Central memory CD8-positive, alpha-beta T cell (primary cell): Measurements from ENCODE around the gene OR51G2.
"Not testable (repeated sequence)": the region's sequence is repeated elsewhere in the genome, so short reads cannot be mapped to it uniquely, and the experiment has no call there.

Source experiments
- ATAC-seq: fragments of 150-1000 bp; cut with Tn5 transposase; replicated peaks from 2 replicates; pipeline ENCODE4 v1.10.0; 2022; ENCODE audit warnings: mild to moderate bottlenecking, moderate FRiP score, moderate number of reproducible peaks; ENCODE audit not compliant: poor library complexity, severe bottlenecking; ENCODE audit errors: extremely low read depth
- DNase-seq, 2 donors: peaks; one replicate each; pipeline ENCODE4 v3.0.0; 2021; ENCODE audit warnings: low spot score in 2 of 2
- H3K27ac Mint-ChIP-seq: one replicate; pipeline ENCODE4 v1.8.0; 2022; ENCODE audit warnings: low read depth, mild to moderate bottlenecking, moderate library complexity, mixed read lengths
- H3K27me3 Mint-ChIP-seq: one replicate; pipeline ENCODE4 v1.8.0; 2022; ENCODE audit warnings: mixed read lengths
- H3K36me3 Mint-ChIP-seq: one replicate; pipeline ENCODE4 v1.8.0; 2022; ENCODE audit warnings: mild to moderate bottlenecking, moderate library complexity, mixed read lengths; ENCODE audit not compliant: insufficient read depth
- H3K4me1 Mint-ChIP-seq: one replicate; pipeline ENCODE4 v1.8.0; 2022; ENCODE audit warnings: mixed read lengths
- H3K4me3 Mint-ChIP-seq: one replicate; pipeline ENCODE4 v1.8.0; 2022; ENCODE audit warnings: mild to moderate bottlenecking, moderate library complexity, mixed read lengths
- H3K9me3 Mint-ChIP-seq: one replicate; pipeline ENCODE4 v1.8.0; 2022; ENCODE audit warnings: mixed read lengths

Gene OR51G2, protein sequence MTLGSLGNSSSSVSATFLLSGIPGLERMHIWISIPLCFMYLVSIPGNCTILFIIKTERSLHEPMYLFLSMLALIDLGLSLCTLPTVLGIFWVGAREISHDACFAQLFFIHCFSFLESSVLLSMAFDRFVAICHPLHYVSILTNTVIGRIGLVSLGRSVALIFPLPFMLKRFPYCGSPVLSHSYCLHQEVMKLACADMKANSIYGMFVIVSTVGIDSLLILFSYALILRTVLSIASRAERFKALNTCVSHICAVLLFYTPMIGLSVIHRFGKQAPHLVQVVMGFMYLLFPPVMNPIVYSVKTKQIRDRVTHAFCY

DNA sequence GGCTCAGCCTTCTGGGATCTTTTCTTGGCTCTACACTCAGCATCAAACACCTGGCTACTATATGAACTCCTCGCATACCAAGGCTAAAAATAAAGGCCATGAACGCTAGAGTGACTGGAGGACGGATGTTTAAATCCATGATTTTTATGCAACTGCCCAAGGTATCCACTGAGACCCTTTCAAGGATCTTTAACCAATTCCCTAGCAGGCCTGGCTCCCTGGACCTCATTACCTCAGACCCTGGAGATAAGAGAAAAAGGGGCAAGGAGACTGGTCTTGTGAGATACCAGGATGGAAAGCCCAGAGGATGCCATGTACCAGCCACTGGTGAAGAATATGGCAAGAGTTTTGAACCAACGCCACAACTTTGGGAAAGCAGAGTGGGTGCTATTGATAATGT, at the start of gene OR51G2:
TSS of gene OR51G2 (minus strand) at position 101 of the 400 bp plus-strand sequence. CDS start 3,687 bp downstream, outside the sequence.
- no peak for DNase-seq
- no peak for ATAC-seq
- no peak within 1 kb of the TSS for H3K4me3 Mint-ChIP-seq
- H3K27ac Mint-ChIP-seq, result no peak within 1 kb of the TSS
- no peaks in the 10 kb centered on the region for H3K27me3 Mint-ChIP-seq
- no peaks in the 10 kb centered on the region for H3K36me3 Mint-ChIP-seq
- no peaks in the 10 kb centered on the region for H3K9me3 Mint-ChIP-seq
- no peaks in the 10 kb centered on the region for H3K4me1 Mint-ChIP-seq

DNA sequence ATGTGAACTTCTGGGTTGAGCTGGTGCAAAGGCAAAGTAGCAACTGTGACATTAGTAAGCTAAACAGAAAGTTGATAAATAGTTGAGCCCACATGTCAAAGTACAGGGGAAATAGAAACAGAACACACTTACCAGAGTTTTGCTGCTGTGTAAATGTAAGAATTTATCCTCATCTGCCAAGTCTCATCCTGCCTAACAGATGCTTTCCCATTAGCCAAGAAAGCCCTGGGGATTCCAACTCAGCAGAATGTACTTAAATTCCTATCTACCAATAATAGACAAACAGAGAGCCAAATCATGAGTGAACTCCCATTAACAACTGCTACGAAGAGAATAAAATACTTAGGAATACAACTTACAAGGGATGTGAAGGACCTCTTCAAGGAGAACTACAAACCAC, 43.7 kb upstream of the OR51G2 start:
- H3K27me3 Mint-ChIP-seq, result peaks cover 9% of the 10 kb centered on the region
- H3K36me3 Mint-ChIP-seq, result no peaks in the 10 kb centered on the region
- H3K4me3 Mint-ChIP-seq, result no peak overlapping the region
- DNase-seq (no peak), ATAC-seq (no peak)
- H3K4me1 Mint-ChIP-seq, result no peaks in the 10 kb centered on the region
- no peaks in the 10 kb centered on the region for H3K9me3 Mint-ChIP-seq
- H3K27ac Mint-ChIP-seq, result no peak overlapping the region

DNA sequence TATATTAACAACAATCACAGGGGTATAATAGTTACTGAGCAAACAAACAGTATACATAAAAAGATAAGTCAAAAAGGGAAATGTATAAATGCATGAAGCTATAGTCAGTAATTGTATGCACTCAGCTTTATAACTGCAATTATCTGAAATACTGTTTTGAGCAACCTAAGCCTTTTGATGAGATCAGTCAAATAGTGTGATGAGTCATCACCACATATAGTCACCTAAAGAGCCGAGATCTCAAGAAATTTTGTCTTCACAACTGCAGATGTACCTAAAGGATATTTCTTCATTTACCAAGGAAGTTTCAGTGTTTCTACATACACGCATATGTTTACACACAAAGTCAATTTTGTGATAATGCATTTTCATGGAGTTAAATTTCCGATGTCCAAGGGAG, 41.7 kb upstream of the OR51G2 start:
- H3K36me3 Mint-ChIP-seq, result no peaks in the 10 kb centered on the region
- H3K4me1 Mint-ChIP-seq, result no peaks in the 10 kb centered on the region
- no peak overlapping the region for H3K27ac Mint-ChIP-seq
- H3K9me3 Mint-ChIP-seq, result no peaks in the 10 kb centered on the region
- peaks cover 4% of the 10 kb centered on the region for H3K27me3 Mint-ChIP-seq
- ATAC-seq, result no peak
- DNase-seq, result no peak
- H3K4me3 Mint-ChIP-seq, result no peak overlapping the region

DNA sequence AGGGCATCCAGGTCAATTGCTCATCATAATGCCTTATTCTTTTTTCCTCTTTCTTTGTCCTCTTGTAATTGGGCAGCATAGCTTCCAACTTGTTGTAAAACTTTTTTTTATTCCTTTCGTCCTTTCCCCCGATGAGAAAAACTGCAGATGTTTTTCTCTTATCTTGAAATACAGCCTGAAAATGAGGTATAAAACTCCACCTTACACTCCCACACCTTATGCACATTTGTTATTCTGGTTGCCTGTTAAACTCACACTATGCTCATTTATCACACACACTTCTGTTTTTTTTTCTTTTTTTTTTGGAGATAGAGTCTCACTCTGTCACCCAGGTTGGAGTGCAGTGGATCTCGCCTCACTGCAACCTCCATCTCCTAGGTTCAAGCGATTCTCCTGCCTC, 38.2 kb upstream of the OR51G2 start:
- DNase-seq (no peak), ATAC-seq (no peak)
- H3K27ac Mint-ChIP-seq, result no peak overlapping the region
- no peaks in the 10 kb centered on the region for H3K4me1 Mint-ChIP-seq
- H3K9me3 Mint-ChIP-seq, result no peaks in the 10 kb centered on the region
- no peaks in the 10 kb centered on the region for H3K27me3 Mint-ChIP-seq
- H3K36me3 Mint-ChIP-seq, result no peaks in the 10 kb centered on the region
- no peak overlapping the region for H3K4me3 Mint-ChIP-seq

DNA sequence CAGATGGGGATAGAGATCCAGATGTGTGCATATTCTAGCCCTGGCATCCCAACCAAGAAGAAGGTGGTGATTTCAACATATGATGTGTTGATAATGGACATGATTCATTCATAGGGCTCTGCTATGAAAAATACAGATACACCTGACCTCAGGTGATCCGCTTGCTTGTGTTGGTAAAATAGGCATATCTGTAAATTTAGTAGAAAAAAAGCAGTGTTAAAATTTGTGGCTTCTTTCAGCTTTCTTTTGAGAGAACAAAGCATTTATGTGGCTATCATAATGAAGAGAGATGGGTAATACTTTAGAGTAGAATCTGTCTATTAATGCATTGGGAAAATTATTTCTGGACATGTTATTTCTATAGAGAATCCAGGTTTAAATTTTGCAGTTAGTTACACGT, 36.5 kb upstream of the OR51G2 start, which contains the start of gene OR51A2:
TSS of gene OR51A2 (minus strand) at position 101 of the 400 bp plus-strand sequence. CDS start at position 101, 0 bp downstream.
- not testable (repeated sequence) for H3K27ac Mint-ChIP-seq, H3K4me3 Mint-ChIP-seq, DNase-seq, H3K9me3 Mint-ChIP-seq, H3K36me3 Mint-ChIP-seq, H3K27me3 Mint-ChIP-seq, ATAC-seq, H3K4me1 Mint-ChIP-seq

DNA sequence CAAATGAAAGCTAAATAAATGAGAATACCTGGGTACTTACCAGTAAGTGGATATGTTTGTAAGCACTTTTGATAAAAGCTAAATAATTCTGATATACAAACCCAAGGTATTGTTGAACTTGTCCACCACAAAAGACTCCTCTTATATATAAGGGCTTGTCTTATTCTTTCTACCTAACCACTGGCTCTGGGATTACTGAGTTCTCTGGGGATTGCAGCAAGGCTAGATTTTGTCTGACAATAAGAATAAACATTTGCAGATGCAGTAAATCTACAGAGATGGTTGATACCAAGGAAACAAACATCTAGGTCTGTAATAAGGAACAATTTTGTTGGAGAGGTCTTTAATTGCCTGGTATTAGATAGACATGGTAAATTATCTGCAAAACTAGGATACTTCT, 28.4 kb upstream of the OR51G2 start, which contains the start of gene OR51A4:
TSS of gene OR51A4 (minus strand) at position 101 of the 400 bp plus-strand sequence. CDS start 505 bp downstream, outside the sequence.
- H3K4me3 Mint-ChIP-seq, result no peak within 1 kb of the TSS
- DNase-seq, result no peak
- no peaks in the 10 kb centered on the region for H3K36me3 Mint-ChIP-seq
- ATAC-seq, result no peak
- no peak within 1 kb of the TSS for H3K27ac Mint-ChIP-seq
- no peaks in the 10 kb centered on the region for H3K4me1 Mint-ChIP-seq
- H3K27me3 Mint-ChIP-seq, result no peaks in the 10 kb centered on the region
- no peaks in the 10 kb centered on the region for H3K9me3 Mint-ChIP-seq

DNA sequence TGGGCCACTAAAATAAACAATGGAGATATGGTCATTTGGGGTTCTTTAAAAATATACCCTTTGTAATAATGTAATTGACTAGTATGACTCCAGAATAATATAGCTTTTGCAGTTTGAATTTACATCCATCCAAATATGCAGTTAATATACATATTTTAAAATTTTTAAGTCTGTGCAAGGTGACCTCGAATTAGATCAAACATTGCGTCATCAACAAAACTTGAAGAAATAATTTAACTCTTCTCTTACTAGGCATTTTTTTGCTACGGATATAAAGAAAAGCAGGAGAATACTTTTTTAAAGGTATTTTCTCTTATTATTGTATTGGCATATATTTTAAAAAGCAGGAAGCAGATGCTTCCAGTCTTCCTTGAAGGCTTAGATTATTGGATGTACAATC, 17.6 kb upstream of the OR51G2 start:
- ATAC-seq (no peak), DNase-seq (no peak)
- Mint-ChIP-seq H3K36me3 (peaks cover 3% of the 10 kb centered on the region), H3K27me3 (peaks cover 11% of the 10 kb centered on the region), H3K27ac (no peak overlapping the region), H3K9me3 (peaks cover 7% of the 10 kb centered on the region), H3K4me3 (no peak overlapping the region), H3K4me1 (no peaks in the 10 kb centered on the region)

DNA sequence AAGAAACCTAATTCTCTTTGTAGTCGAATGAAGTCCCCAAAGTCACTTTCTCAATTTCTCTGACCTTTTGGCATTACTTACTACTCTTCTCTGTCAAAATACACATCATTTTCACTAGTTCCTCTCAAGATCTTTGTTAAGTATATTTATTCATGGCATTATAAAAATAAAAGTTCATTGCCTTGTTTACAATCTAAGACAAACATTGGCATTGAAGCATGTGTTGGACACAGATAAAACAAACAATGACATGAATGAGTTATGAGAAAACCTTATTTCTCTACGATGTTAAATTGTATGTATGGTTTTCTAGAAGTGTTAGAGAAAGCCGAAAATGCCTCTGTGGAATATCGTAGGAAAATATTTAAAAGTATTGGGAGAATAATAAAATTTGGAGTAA, 13.6 kb upstream of the OR51G2 start:
- H3K4me1 Mint-ChIP-seq, result no peaks in the 10 kb centered on the region
- H3K36me3 Mint-ChIP-seq, result no peaks in the 10 kb centered on the region
- ATAC-seq (no peak), DNase-seq (no peak)
- H3K9me3 Mint-ChIP-seq, result peaks cover 5% of the 10 kb centered on the region
- H3K27ac Mint-ChIP-seq, result no peak overlapping the region
- peaks cover 9% of the 10 kb centered on the region for H3K27me3 Mint-ChIP-seq
- no peak overlapping the region for H3K4me3 Mint-ChIP-seq

DNA sequence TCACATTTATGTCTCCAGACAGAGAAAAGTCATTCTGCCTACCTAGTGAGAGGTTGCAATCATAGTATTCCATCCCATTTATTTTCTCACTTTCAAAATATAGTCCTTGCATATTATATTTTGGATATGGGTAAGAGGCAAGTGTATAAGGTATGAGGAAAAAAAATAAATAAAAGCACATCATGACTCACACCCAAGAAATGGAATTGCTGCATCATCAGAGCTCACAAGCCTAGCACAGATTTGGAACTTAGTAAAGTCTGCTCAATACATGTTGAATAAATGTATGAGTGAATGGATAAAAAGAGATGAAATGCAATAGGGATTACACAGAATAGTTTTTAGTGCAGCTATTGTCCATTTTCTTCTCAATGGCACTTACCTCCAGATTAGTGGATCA, 7.5 kb upstream of the OR51G2 start:
- no peak overlapping the region for H3K27ac Mint-ChIP-seq
- no peak overlapping the region for H3K4me3 Mint-ChIP-seq
- H3K9me3 Mint-ChIP-seq, result no peaks in the 10 kb centered on the region
- no peaks in the 10 kb centered on the region for H3K36me3 Mint-ChIP-seq
- no peaks in the 10 kb centered on the region for H3K4me1 Mint-ChIP-seq
- no peaks in the 10 kb centered on the region for H3K27me3 Mint-ChIP-seq
- ATAC-seq (no peak), DNase-seq (no peak)

DNA sequence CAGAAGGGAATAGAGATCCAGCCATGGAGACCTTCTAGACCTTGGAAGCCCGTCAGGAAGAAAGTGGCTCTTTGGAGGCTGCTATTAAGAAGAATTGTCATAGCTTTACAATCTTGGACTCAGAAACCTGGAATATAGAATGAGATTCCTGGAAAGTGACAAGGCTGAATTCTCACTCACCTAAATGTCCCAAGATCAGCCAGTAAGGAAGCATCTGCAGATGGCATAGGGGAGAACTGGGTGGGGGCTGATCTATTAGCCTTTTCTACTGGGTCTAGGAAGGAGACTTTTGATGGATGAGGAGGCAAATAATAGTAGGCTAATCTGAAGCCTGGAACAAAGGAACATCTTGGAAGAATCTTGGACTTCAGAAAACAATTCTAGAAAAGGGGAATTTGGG, 5.1 kb upstream of the OR51G2 start, which contains the start of gene OR51G1:
TSS of gene OR51G1 (minus strand) at position 101 of the 400 bp plus-strand sequence. CDS start at position 101, 0 bp downstream.
- no peak for DNase-seq
- Mint-ChIP-seq H3K27ac (no peak within 1 kb of the TSS), H3K36me3 (no peaks in the 10 kb centered on the region), H3K4me3 (no peak within 1 kb of the TSS), H3K27me3 (no peaks in the 10 kb centered on the region), H3K9me3 (no peaks in the 10 kb centered on the region), H3K4me1 (no peaks in the 10 kb centered on the region)
- ATAC-seq, result no peak

DNA sequence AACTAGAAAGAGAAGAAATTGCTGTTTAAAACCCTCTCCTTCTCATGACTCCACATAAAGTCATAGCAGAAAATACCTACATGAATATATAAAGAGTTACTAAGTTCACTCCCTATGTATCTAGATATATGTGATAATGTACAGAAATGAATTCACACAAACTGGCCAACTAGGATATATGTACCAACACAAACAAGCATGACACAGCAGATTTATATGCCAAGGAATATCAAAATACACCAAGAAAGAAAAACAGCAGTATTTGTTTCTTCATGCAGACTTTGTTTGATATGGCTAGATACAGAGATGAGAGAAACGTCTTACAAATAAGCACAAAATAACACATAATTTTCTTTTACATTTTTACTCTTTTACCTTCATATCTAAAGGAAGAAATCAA, 3.2 kb upstream of the OR51G2 start:
- no peaks in the 10 kb centered on the region for H3K9me3 Mint-ChIP-seq
- no peak for ATAC-seq

DNA sequence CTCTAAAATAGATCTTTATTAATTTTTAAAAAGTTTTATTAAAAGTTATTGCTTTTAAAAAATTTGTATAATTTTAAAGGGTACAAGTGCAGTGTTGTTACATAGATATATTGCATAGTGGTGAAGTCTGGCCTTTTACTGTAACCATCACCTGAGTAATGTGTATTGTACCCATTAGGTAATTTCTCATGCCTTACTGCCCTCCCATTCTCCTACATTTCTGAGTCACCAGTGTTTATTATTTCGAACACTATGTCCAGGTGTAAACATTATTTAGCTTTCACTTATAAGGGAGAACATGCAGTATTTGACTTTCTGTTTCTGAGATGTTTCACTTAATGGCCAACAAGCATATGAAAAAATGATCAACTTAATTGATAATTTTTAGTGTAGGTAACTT, 2.6 kb upstream of the OR51G2 start:
- Mint-ChIP-seq H3K27me3 (no peaks in the 10 kb centered on the region), H3K9me3 (no peaks in the 10 kb centered on the region), H3K27ac (no peak overlapping the region), H3K4me1 (no peaks in the 10 kb centered on the region), H3K36me3 (no peaks in the 10 kb centered on the region), H3K4me3 (no peak overlapping the region)
- no peak for ATAC-seq
- DNase-seq, result no peak

More for the DNA sequence above, 3.2 kb upstream of the OR51G2 start:
- H3K27ac Mint-ChIP-seq, result no peak overlapping the region
- no peaks in the 10 kb centered on the region for H3K36me3 Mint-ChIP-seq
- H3K4me3 Mint-ChIP-seq, result no peak overlapping the region
- DNase-seq, result no peak
- H3K27me3 Mint-ChIP-seq, result no peaks in the 10 kb centered on the region
- no peaks in the 10 kb centered on the region for H3K4me1 Mint-ChIP-seq

DNA sequence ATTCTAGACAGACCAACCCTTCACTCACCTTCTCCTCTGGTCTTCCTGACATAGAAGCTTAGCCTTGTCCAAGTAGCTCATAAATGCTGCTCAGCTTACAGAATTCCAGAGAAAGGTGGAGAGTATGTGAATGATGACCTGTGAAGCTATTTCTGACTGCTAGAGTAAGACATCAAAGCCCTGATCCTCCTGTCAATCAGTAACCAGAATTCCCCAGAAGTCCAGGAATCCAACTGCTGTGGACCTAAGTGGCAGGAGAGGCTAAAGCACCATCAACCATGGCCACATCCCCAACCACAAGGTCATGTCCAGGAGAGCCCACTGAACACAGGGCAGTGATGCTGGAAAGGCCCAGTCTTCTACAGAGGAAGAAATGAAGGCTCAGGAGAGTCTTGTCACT, 2.6 kb downstream of the OR51G2 start:
- Mint-ChIP-seq H3K4me1 (no peaks in the 10 kb centered on the region), H3K27me3 (no peaks in the 10 kb centered on the region), H3K36me3 (peaks cover 1% of the 10 kb centered on the region), H3K27ac (no peak overlapping the region), H3K4me3 (no peak overlapping the region), H3K9me3 (no peaks in the 10 kb centered on the region)
- DNase-seq (no peak), ATAC-seq (no peak)
